Measurements from ENCODE around the gene SUN2. TPM values are rescaled to one million over a fixed set of nuclear protein-coding genes. Genes with fewer than 3 reads are reported as not detected.

SUN2 gene
- total RNA-seq, 1 donor from 2014 or later = 128 TPM

DNA sequence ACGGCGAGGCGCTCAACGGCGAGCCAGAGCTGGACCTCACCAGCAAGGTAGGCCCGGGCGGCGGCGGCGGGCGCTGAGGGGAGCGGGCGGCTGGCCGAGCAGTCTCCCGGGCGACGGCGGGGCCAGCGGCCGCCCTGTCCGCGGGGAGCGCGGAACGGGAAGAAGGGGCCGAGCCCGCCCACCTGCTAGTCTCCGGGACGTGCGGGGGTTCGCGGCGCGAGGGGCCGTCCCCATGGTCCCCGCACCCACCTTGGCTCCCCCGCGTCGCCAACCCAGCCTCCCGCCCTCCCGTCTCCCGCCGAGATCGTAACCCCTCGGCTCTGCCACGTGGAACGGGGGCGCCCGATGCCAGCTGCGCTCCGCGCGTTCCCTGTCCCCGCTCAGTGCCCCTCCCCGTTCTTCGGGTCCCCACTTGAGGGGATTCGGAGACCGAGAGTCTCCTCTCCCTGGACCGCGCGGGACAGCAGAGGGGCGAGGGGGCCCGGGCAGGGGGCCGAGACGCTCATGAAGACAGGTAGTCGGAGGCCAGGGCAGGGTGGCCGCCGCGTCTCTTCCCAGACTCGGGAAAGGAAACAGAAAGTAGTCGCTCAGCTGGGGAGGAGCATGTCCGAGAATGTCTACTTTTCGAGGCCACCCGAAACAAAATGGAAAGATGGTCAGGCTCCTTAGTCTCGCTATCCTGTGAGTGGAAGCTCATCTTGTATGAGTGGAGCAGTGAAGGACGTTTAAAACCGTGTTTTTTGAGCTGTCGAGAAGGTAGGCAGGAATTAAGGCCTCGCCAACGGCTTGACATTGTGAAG lies 49.5 kb downstream of the SUN2 start:
- Mint-ChIP-seq H3K4me1 (peaks cover 58% of the 10 kb centered on the region), H3K36me3 (ENCODE audit: low read depth) (peaks cover 38% of the 10 kb centered on the region), H3K9me3 (no peaks in the 10 kb centered on the region), H3K27me3 (peaks cover 3% of the 10 kb centered on the region), H3K4me3 (peak overlapping the region; percentile 81), H3K27ac (peak overlapping the region; percentile 91)
- intact Hi-C loops (cut with micrococcal nuclease) = loop anchor here (5.0 to 10.0 kb wide), 2 partner anchors 199 to 408 kb away; partner anchors contain the start of gene DDX17
- DNase-seq = peak; percentile 87

DNA sequence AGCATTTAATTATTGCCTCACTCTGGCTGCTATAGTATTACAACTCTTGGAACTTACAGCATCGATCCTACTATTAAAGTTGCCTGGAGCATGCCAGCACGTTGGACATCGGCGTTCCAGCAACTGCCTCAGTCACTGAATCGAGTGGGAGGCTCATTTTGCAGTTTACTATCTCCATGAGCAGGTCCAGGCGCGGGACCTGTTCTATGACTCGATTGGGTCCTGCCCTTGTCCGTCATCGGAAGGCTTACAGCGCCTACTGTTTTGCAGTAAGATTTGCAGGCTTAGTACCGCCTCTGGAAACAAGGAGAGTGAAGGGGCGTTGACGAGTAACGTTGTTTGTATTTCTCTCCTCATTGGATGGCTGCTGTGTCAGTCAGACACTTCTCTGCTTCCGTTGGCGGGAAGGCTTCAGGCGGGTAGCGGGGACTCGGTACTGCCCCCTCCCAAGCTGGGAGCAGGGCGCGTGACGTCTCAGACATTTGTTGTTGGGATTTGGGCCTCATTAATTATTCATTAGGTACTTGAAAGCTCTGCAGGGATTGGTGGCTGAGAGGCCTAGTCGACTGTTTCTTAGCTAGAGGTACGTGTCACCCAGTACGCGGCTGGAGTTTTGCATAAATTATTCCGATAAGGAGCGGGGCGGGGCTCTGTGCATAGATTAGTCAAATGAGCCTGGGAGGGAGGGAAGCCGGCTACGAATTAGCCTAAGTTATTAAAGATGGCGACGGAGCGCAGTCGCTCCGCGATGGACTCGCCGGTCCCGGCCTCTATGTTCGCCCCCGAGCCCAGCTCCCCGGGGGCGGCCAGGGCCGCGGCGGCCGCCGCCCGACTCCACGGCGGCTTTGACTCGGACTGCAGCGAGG lies 50.3 kb downstream of the SUN2 start, which contains the start of gene GTPBP1:
Gene GTPBP1 (plus strand): TSS at position 710 of the 866 bp plus-strand sequence. CDS start 12 bp downstream, at position 722.
- Mint-ChIP-seq H3K27me3 (peaks cover 4% of the 10 kb centered on the region), H3K4me3 (peak within 1 kb of the TSS; percentile 81), H3K9me3 (no peaks in the 10 kb centered on the region), H3K27ac (peak within 1 kb of the TSS; percentile 98), H3K4me1 (peaks cover 54% of the 10 kb centered on the region), H3K36me3 (ENCODE audit: low read depth) (peaks cover 35% of the 10 kb centered on the region)
- intact Hi-C loops (cut with micrococcal nuclease) = loop anchor here (1.0 to 10.0 kb wide), 3 partner anchors 49 to 409 kb away; partner anchors contain the start of gene DDX17
- DNase-seq = peak; percentile 99

DNA sequence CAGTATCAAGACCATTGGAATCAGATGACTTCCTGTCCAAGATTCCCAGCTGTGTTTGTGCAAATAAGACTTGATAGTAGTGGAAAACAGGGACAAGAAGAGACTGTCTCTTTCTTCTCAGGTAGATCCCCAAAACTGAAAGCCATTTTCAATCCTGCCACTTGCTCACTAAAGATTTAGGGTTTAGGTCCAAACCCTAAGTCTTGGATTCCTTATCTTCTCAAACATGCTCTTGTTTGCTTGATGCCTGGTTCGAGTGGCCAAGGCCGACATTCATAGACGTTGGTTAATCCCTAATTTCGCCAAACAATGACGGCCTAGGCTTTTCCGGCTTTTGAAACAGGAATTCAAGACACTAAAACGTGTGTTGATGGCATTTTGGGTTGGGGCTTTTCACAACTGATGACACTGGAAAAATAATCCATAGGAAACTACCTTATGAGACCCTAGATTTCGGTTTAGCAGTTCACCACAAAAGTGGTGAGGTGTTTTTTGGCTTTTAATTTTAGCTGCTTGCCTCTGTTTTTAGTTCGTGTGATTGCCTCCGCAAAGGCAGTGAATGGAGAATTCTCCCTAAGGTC lies 51.1 kb downstream of the SUN2 start:
- Mint-ChIP-seq H3K36me3 (ENCODE audit: low read depth) (peaks cover 35% of the 10 kb centered on the region), H3K4me3 (peak overlapping the region; percentile 81), H3K4me1 (peaks cover 53% of the 10 kb centered on the region), H3K27ac (peak overlapping the region; percentile 98), H3K27me3 (peaks cover 4% of the 10 kb centered on the region), H3K9me3 (no peaks in the 10 kb centered on the region)
- intact Hi-C loops (cut with micrococcal nuclease) = loop anchor here (1.0 to 10.0 kb wide), 3 partner anchors 50 to 410 kb away; partner anchors contain the start of gene DDX17
- DNase-seq = no peak

DNA sequence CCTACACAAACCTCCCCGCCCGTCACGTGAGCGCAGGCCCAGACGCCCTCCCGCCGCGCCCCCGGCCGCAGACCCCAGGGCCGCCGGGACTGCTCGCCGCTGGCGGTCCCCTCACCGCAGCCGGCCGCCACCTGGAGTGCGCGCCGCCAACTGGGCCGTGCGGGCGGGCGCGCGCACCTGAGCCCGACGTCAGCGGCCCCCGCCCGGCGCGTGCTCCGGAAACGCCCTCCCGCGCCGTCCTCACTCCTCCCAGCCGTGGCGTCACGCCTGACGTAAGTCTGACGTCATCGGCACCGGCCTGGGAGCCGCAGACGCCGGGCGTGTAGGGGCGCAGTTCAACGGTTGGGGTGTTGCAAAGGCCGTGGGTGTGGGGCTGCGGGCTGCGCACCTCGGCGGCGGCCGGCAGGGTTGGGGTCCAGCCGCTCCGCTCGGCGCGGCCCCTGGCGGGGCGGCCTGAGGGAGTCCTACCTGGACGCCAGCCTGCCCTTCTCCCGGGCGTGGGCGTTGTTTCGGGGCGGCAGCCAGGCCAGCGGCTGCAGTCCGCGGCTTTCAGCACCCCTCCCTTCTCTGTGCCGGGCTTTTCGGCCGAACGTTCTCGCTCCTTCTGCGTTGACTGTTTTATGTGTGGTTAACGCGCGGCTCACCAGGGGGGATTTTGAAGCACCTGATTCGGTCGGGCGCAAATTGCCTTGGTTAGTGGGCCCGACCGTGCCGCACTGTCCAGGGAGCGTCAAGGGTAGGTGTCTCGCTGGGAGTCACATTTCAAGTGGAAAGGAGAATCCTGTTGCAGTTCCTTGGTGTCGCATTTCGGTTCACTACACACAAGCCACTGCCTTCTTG lies 54.8 kb downstream of the SUN2 start, which contains the start of gene JOSD1:
Gene JOSD1 (minus strand): TSS at position 155 of the 840 bp plus-strand sequence. CDS start 956 bp downstream, outside the sequence.
- Mint-ChIP-seq H3K27me3 (peaks cover 4% of the 10 kb centered on the region), H3K9me3 (no peaks in the 10 kb centered on the region), H3K4me3 (peak within 1 kb of the TSS; percentile 98), H3K36me3 (ENCODE audit: low read depth) (peaks cover 40% of the 10 kb centered on the region), H3K27ac (peak within 1 kb of the TSS; percentile 100), H3K4me1 (peaks cover 57% of the 10 kb centered on the region)
- intact Hi-C loops (cut with micrococcal nuclease) = loop anchor here (10.0 kb wide), 1 partner anchor 414 kb away; no protein-coding TSS in a partner anchor
- DNase-seq = peak; percentile 100

DNA sequence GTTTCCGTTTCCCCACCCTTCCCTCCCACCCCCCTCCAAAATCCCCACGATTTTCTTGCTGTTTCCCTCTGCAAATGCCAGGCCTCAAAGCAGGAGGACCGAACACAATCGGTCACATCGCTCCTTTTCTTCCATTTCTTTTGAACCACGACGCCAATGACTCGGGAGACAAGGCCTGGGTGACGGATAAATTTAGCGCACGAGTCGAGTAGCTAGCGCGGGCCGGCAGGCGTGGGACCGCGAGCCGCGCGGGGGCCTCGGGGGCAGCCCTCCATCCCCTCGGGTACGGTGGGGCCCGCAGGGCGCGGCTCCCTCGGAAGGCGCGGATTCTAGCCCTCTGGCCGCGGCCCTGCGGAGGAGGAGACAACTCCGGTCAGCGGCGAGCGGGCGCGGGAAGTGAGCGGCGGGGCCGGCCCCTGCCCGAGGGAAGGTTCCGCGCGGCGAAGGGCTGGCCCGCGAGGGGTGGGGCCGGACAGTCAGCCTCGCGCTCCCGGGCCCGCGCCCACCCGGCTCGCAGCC lies 55.5 kb downstream of the SUN2 start:
- peaks cover 53% of the 10 kb centered on the region for H3K4me1 Mint-ChIP-seq
- H3K36me3 Mint-ChIP-seq (ENCODE audit: low read depth) = peaks cover 37% of the 10 kb centered on the region
- H3K27ac Mint-ChIP-seq = peak overlapping the region; percentile 100
- DNase-seq = no peak
- peak overlapping the region; percentile 98 for H3K4me3 Mint-ChIP-seq
- H3K27me3 Mint-ChIP-seq = peaks cover 2% of the 10 kb centered on the region
- intact Hi-C loops (cut with micrococcal nuclease) = loop anchor here (10.0 kb wide), 1 partner anchor 414 kb away; no protein-coding TSS in a partner anchor
- no peaks in the 10 kb centered on the region for H3K9me3 Mint-ChIP-seq

DNA sequence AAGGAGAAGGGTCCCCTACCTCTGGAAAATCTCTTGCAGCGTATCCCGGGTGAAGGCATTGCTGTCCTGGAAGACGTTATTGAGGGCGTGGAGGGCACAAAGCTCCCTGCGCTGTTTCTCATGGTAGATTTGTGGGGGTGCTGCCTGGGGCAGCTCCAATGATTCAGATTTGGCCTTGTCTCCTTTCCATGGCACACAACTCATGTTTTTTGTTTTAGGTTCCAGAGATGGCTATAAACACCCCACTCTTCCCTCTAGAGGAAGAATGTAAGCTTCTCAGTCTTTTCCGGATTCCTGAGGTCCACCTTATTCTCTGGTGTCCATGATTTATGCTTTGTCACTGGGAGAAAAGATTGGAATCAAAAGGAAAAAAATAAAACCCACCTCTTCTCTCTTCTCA lies 56.0 kb downstream of the SUN2 start:
- peaks cover 42% of the 10 kb centered on the region for H3K36me3 Mint-ChIP-seq (ENCODE audit: low read depth)
- DNase-seq = peak; percentile 64
- H3K4me1 Mint-ChIP-seq = peaks cover 54% of the 10 kb centered on the region
- peaks cover 2% of the 10 kb centered on the region for H3K27me3 Mint-ChIP-seq
- H3K27ac Mint-ChIP-seq = peak overlapping the region; percentile 98
- H3K4me3 Mint-ChIP-seq = peak overlapping the region; percentile 98
- intact Hi-C loops (cut with micrococcal nuclease) = loop anchor here (1.0 to 10.0 kb wide), 2 partner anchors 18 to 415 kb away; partner anchors contain the start of gene TOMM22
- no peaks in the 10 kb centered on the region for H3K9me3 Mint-ChIP-seq

DNA sequence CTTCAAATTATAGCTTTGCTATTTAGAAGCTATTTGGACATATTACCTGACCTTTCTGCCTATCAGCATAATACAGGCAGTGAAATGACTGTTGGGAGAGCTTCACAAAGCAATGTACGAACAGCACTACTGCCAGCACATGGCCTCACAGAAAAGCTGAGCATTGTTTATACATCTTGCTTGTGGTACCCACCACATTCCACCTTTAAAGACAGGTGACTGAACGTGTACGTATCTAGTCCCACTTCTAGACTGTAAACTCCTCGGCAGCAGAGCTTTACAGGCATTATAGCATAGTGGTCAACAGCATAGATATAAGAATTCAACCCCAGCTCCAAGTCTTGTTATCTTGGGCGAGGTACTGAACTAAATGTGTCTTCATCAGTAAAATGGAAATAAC lies 56.7 kb downstream of the SUN2 start:
- peaks cover 50% of the 10 kb centered on the region for H3K4me1 Mint-ChIP-seq
- H3K27me3 Mint-ChIP-seq = peaks cover 2% of the 10 kb centered on the region
- H3K27ac Mint-ChIP-seq = peak overlapping the region; percentile 98
- H3K4me3 Mint-ChIP-seq = peak overlapping the region; percentile 98
- intact Hi-C loops (cut with micrococcal nuclease) = loop anchor here (1.0 kb wide), 1 partner anchor 18 kb away; the partner anchor contains the start of gene TOMM22
- H3K36me3 Mint-ChIP-seq (ENCODE audit: low read depth) = peaks cover 45% of the 10 kb centered on the region
- peak; percentile 68 for DNase-seq
- H3K9me3 Mint-ChIP-seq = no peaks in the 10 kb centered on the region

DNA sequence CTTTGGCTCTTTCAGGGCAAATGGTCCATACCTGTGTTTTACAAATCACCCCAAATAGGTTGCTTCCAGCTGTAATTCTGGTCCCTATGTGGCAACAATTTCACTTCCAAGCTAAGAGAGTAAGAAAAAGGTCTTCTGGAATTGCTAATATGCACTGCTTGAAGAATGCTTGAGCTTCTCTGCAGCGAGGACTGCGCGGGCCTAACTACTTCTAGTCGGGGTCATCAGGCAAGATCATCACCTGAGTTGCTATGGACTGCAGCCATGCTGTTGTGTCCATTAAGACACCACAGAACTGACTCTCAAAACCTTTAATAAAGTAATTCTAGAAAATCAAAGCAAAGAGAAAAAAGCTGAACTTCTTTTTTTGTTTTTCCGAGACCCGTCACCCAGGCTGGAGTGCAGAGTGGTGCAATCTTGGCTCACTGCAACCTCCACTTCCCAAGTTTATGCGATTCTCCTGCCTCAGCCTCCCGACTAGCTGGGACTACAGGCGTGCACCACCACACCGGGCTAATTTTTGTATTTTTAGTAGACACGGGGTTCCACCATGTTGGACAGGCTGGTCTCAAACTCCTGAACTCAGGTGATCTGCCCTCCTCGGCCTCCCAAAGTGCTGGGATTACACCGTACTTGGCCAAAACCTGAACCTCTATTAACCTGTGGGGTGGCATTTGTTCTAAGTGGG lies 57.2 kb downstream of the SUN2 start:
- Mint-ChIP-seq H3K36me3 (ENCODE audit: low read depth) (peaks cover 47% of the 10 kb centered on the region), H3K27me3 (peaks cover 2% of the 10 kb centered on the region), H3K27ac (peak overlapping the region; percentile 98), H3K9me3 (no peaks in the 10 kb centered on the region), H3K4me1 (peaks cover 48% of the 10 kb centered on the region), H3K4me3 (peak overlapping the region; percentile 98)
- DNase-seq = no peak
- intact Hi-C loops (cut with micrococcal nuclease) = loop anchor here (1.0 kb wide), 1 partner anchor 17 kb away; the partner anchor contains the start of gene TOMM22

DNA sequence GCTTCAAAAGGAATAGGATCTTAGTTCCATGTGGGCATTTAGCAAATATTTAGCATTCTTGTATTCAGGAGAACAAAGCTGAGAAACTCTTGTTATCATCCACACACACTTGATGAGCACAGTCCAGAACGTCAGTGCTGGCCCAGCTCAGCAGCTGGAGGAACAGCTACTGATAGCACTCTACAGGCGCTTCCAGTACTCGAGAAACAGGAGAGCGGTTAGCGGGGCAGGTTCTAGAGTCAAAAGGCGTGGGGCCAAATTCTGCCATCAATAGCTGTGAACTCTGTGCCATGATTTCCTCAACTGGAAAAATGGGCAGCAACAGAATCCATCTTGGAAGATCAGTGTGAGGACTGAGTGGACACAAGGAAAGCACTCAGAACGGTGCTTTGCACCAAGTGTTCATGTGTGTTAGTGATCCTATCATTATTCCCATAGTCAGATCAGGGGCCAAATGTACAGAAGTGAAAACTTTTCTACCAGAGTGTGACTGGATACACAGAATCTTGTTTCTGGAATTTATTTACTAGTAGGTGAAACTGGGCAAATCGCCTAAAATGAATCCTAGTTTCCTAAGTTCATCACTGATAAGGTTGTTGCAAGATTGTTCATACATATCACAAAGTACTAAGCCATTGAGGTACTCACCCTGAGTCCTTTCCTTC lies 58.2 kb downstream of the SUN2 start:
- DNase-seq = peak; percentile 67
- H3K27ac Mint-ChIP-seq = peak overlapping the region; percentile 98
- H3K27me3 Mint-ChIP-seq = peaks cover 2% of the 10 kb centered on the region
- no peaks in the 10 kb centered on the region for H3K9me3 Mint-ChIP-seq
- peaks cover 55% of the 10 kb centered on the region for H3K4me1 Mint-ChIP-seq
- intact Hi-C loops (cut with micrococcal nuclease) = no loop called here
- peak overlapping the region; percentile 98 for H3K4me3 Mint-ChIP-seq
- H3K36me3 Mint-ChIP-seq (ENCODE audit: low read depth) = peaks cover 54% of the 10 kb centered on the region

DNA sequence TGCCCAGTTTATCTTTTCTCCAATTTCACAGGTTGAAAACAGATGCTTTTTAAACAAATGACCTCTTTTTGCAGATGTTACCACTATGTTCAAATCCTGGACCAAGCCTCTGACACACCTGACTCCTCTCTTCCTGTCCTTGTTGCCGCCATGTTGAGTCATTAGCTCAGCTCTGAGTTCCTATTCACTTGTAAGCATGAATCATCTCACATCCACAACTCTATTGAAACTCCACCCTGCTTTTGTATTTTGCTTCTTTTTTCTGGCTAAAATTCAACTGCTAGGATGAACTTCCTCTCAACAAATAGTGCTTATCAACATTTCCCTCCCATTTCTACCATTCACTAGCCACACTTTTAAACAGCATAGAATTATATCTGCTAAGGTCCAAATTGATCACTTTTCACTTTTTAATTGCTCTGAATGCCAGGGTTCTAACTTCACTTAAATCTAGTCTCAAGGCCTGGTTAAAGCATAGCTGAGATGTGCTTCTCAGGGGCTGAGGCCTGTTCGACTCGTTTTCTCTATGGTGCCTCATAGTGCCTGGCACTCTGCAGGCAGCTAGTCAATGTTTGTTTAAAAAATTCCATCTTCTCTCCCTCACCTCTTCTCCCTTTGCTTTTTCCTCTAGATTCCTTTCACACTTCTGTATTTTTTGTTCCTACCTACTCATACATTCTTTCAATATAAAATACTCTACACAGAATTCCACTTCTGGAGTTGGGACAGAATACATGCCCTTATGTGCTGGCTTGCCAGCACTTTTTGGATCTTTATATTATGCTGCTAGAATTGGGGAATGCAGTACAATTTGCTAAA lies 59.0 kb downstream of the SUN2 start:
- intact Hi-C loops (cut with micrococcal nuclease) = loop anchor here (1.0 kb wide), 1 partner anchor 15 kb away; no protein-coding TSS in a partner anchor

DNA sequence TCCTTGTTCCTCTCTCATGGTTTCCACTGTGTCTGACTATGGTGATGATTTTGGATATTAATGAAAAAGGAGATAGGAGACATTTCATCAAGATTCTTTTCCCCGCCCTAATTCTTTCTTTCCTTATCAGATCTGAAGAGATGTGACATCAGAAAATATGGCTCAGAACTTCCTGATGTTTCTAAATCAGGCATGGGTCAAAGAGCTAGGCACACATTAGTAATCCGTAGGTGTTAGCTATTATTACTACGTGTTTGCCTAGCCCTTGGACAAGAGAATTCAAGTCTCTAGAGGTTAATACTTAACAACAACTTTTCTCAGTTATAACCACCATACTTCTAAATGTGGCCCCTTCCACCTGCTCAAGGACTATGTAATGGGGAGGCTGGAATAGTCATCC lies 60.9 kb downstream of the SUN2 start:
- peak overlapping the region; percentile 54 for H3K27ac Mint-ChIP-seq
- H3K27me3 Mint-ChIP-seq = no peaks in the 10 kb centered on the region
- no peak overlapping the region for H3K4me3 Mint-ChIP-seq
- no peak for DNase-seq
- H3K9me3 Mint-ChIP-seq = no peaks in the 10 kb centered on the region
- H3K36me3 Mint-ChIP-seq (ENCODE audit: low read depth) = peaks cover 60% of the 10 kb centered on the region
- peaks cover 52% of the 10 kb centered on the region for H3K4me1 Mint-ChIP-seq
- intact Hi-C loops (cut with micrococcal nuclease) = no loop called here

More for the DNA sequence above, 59.0 kb downstream of the SUN2 start:
- H3K27ac Mint-ChIP-seq = peak overlapping the region; percentile 81
- H3K9me3 Mint-ChIP-seq = no peaks in the 10 kb centered on the region
- peaks cover 2% of the 10 kb centered on the region for H3K27me3 Mint-ChIP-seq
- peaks cover 55% of the 10 kb centered on the region for H3K4me1 Mint-ChIP-seq
- H3K36me3 Mint-ChIP-seq (ENCODE audit: low read depth) = peaks cover 56% of the 10 kb centered on the region
- DNase-seq = peak; percentile 79
- peak overlapping the region; percentile 98 for H3K4me3 Mint-ChIP-seq

Measured in activated CD4-positive, alpha-beta T cell treated with anti-CD3 and anti-CD28 coated beads, Interleukin-2, amount 10 ng/mL, durations not matched to agents 24 days and 14 days (primary cell).